SU-DHL-6 (cell line): Measurements from ENCODE around the gene TMEM167A.

Source experiments
- EZH2phosphoT487 ChIP-seq: fragments of 200-600 bp; sonication (generic), shearing (Covaris generic); conservative IDR thresholded peaks from 2 replicates; pipeline ENCODE4 v1.6.1; 2018; ENCODE audit warnings: mild to moderate bottlenecking, antibody characterized with exemption, low read length, moderate library complexity, mixed read lengths
- TF ChIP-seq, protein P1 (sequence below): fragments of 200-600 bp; sonication (generic); IDR thresholded peaks from one replicate; pipeline ENCODE4 v1.5.1; 2017; ENCODE audit warnings: antibody characterized with exemption, mild to moderate bottlenecking, low read length, moderate library complexity; ENCODE audit not compliant: insufficient read depth, poor library complexity, severe bottlenecking

DNA sequence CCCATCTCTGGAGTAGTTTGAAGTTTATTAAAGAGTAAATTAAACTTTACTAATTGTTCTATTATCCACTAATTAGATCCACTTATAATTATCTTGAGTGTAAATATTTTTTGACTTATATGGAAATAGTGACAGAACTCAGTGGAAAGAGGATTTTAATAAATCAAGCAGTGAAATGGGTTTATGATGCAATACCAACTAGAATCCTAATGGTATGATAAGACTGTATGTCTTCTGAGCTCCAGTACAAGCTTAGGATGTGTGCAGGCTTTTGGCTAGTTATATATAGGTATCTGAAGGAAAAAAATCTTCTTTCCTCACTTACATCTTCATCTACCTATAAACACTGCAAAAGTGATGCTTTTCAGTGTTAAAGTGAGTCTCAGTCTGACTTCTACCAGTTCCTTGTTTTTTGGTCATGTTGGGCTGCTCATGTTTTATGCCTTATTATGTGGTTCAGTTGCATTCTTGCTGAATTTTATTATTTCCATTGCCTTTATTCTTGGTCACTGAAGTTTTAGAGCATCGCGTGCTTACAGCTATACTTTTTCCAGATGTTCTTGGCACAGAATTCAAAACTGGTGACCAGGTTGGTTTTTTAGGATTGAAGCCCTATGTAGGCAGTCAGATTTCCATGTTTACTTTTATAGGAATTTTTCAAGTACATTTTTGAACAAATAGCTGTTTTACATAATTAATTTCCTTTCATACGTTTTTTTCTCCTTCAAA lies 30.7 kb upstream of the TMEM167A start:
- TF ChIP-seq, protein P1, sequence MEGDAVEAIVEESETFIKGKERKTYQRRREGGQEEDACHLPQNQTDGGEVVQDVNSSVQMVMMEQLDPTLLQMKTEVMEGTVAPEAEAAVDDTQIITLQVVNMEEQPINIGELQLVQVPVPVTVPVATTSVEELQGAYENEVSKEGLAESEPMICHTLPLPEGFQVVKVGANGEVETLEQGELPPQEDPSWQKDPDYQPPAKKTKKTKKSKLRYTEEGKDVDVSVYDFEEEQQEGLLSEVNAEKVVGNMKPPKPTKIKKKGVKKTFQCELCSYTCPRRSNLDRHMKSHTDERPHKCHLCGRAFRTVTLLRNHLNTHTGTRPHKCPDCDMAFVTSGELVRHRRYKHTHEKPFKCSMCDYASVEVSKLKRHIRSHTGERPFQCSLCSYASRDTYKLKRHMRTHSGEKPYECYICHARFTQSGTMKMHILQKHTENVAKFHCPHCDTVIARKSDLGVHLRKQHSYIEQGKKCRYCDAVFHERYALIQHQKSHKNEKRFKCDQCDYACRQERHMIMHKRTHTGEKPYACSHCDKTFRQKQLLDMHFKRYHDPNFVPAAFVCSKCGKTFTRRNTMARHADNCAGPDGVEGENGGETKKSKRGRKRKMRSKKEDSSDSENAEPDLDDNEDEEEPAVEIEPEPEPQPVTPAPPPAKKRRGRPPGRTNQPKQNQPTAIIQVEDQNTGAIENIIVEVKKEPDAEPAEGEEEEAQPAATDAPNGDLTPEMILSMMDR, result no peak
- TF ChIP-seq EZH2phosphoT487, result no peak
